HK-2 (cell line): ENCODE data around the gene SNX14.
"Not testable (repeated sequence)": the region's sequence is repeated elsewhere in the genome, so short reads cannot be mapped to it uniquely, and the experiment has no call there.

ENCODE experiments used
- DNase-seq: peaks from one replicate; pipeline ENCODE4 v3.0.0-alpha.2; 2018; ENCODE audit not compliant: unreplicated experiment

SNX14 gene

GRCh38 chr6:85591207-85591606 lies 2.5 kb downstream of the SNX14 start:
- DNase-seq: no peak

GRCh38 chr6:85585741-85586140 lies 7.9 kb downstream of the SNX14 start:
- no peak for DNase-seq

- not testable (repeated sequence) for DNase-seq
Measured at GRCh38 chr6:85582832-85583231, 10.8 kb downstream of the SNX14 start.

DNA sequence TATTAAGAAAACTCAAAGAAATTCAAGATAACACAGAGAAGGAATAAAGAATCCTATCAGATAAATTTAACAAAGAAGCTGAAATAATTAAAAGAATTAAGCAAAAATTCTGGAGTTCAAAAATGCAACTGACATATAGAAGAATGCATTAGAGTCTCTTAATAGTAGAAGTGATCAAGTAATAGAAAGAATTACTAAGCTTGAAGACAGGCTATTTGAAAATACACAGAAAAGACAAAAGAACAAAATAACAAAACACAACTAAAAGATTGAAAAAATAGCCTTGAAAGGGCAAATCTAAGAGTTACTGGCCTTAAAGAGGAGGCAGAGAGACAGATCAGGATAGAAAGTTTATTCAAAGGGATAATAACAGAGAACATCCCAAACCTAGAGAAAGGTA lies 12.1 kb downstream of the SNX14 start:
- no peak for DNase-seq

GRCh38 chr6:85580878-85581267 lies 12.8 kb downstream of the SNX14 start:
- DNase-seq: peak; percentile 59

DNA sequence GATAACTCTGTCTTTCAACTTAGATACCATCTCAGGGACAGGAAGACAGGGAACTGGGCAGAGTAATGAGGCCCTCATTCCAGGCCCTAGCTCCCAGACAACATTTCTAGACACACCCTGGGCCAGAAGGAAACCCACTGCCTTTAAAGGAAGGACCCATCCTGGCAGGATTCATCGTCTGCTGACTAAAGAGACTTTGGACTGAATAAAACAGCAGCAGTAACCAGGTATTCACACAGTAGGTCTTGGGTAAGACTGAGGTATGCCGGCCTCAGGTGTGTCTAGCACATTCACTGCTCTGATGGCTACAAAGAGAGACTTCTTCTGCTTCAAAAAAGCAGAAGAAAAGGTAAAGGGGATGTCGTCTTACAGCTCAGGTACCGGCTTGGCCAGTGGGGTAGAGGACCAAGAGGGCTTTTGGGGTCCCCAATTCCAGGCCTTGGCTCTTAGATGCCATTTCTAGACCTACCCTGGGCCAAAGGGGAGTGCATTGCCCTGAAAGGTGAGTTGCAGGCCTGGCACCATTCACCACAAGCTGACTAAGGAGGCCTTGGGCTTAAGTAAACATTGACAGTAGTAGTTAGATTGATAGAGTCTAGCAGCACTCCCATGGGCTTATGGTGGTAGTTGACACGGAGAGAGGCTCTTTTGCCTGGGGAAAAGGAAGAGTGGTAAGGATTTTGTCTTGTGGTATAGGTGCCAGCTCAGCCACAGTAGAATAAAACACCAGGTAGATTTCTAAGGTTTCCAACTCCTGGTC lies 13.4 kb downstream of the SNX14 start:
- DNase-seq: no peak

DNA sequence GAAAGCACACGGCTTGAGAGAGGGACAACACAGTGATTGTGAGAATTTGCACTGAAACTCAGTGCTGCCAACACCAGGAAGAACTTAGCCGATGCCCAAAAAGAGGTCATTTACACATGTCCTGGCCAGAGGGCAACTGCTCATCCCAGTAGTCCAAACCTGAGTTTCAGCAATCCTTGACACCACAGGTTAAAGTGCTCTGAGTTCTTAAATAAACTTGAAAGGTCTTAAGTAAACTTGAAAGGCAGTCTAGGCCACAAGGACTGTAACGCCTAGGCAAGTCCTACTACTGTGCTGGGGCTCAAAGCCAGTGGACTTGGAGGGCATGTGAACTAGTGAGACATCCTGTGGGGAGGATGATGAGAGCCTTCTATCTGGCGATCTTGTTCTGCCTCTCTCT lies 14.1 kb downstream of the SNX14 start:
- DNase-seq: no peak

DNA sequence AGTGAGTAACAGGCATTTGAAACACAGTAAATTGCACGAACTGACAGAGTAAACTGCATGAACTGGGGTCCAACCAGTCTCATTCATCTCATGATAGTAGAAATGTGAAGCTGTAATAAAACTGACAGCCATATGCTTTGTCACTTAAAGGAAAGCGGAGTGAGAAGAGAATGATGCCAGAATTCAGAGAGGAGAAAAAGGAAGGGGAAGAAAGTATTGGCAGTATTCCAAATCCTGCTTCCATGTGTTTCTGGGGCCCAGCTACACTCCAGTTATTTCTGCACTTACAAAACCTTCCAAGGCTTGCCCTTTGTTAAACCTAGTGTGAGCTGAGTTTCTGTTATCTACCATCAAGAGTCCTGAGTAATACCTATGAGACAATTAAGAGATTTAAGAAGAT lies 17.2 kb downstream of the SNX14 start:
- DNase-seq: no peak

- DNase-seq: no peak
Measured at GRCh38 chr6:85574932-85575598, 18.6 kb downstream of the SNX14 start.

GRCh38 chr6:85569323-85569722 lies 24.3 kb downstream of the SNX14 start:
- no peak for DNase-seq

DNA sequence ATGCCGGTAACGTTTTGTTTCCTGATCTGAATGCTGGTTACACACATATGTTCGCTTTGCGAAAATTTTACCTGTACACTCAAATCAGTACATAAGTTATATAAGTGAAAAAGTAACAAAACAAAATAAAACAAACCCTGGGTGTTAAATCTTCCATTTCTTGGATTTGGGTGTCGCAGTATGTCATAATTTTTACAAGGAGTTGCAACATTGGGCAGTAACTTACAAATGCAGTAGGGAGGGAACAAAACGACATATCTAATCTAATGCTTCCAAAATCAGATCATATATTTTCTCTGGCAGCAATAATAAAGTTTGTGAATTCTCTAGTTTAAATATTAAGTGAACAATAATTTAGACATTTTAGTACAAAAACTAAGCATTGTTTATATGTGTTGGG lies 25.2 kb downstream of the SNX14 start:
- DNase-seq: no peak

- DNase-seq: no peak
Measured at GRCh38 chr6:85565736-85566135, 27.9 kb downstream of the SNX14 start.

DNA sequence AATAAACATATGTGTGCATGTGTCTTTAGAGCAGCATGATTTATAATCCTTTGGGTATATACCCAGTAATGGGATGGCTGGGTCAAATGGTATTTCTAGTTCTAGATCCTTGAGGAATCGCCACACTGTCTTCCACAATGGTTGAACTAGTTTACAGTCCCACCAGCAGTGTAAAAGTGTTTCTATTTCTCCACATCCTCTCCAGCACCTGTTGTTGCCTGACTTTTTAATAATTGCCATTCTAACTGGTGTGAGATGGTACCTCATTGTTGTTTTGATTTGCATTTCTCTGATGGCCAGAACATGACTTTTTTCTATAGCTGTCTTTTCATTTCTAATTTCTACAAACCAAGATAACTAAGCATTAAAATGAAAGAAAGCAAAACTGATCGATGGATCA lies 29.4 kb downstream of the SNX14 start:
- not testable (repeated sequence) for DNase-seq

- DNase-seq: no peak
Measured at GRCh38 chr6:85561750-85562357, 31.8 kb downstream of the SNX14 start.

- DNase-seq: no peak
Measured at GRCh38 chr6:85556992-85557668, 36.5 kb downstream of the SNX14 start.

DNA sequence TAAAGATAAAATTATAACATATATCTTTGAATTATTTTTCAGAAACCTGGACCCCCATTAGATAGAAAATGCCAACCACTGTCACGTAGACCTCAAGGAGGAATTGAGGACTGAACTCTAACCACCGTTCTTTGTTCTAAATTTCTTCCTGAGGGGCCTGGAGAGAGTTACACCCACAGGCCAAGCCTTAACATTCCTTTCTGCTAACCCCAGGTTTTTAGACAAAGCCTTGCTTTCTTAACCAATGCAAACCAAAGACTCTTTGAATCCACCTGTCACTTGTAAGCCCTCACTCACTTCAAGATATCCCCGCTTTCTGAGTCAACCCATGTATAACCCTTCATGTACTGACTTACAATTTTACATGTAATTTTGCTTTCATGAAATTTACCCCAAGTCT lies 41.0 kb downstream of the SNX14 start:
- no peak for DNase-seq

- no peak for DNase-seq
Measured at GRCh38 chr6:85551264-85551663, 42.4 kb downstream of the SNX14 start.

- no peak for DNase-seq
Measured at GRCh38 chr6:85547719-85548118, 45.9 kb downstream of the SNX14 start.

GRCh38 chr6:85544776-85545175 lies 48.9 kb downstream of the SNX14 start:
- no peak for DNase-seq

DNA sequence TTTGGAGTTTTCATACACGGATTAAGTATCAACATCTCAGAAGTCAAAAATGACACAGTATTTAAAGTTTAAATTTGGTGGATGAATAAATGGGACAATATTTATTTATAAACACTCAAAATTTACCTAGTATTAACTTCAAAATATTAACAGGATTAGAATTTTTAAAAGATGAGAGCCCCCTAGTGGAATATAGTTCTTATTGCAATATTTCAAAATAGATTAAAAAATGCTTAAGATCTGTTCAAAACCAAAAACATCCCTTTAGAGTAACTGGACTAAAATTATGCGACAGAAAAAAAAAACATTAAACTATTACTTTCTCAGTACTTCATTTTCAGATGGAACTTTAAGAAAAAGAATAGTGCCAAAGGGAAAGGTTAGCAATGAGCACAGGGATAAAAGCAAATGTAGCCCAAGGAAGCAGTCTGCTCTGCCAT lies 56.6 kb downstream of the SNX14 start:
- DNase-seq: no peak

DNA sequence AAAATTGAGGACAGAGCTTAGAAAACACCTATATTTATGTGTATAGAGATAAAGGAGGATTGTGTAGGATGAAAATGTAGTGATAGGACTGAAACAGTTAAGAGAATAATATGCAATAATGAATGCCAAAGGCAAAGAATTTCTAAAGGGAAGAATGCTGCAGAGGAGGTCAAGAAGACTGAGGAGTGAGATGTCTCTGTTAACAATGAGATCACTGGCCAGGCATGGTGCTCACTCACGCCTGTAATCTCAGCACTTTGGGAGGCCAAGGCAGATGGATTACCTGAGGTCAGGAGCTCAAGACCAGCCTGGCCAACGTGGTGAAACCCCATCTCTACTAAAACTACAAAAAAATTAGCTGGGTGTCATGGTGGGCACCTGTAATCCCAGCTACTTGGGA lies 69.4 kb downstream of the SNX14 start:
- not testable (repeated sequence) for DNase-seq

GRCh38 chr6:85516168-85516567 lies 77.5 kb downstream of the SNX14 start:
- DNase-seq: no peak
